Right lobe of liver (tissue), 6 donors: ENCODE results near the gene LUZP4. TPM values are rescaled to one million over a fixed set of nuclear protein-coding genes. Genes with fewer than 3 reads are reported as not detected.

Experiments used
- ATAC-seq, 4 donors: fragments of 200-7000 bp; cut with Tn5 transposase; one replicate each; pipeline ENCODE4 v1.9.1; 2020; ENCODE audit warnings: mild to moderate bottlenecking in 4 of 4, moderate library complexity in 4 of 4
- DNase-seq, 3 donors: peaks; one replicate each; pipeline ENCODE4 v3.0.0-alpha.2; 2020
- H3K27ac ChIP-seq, 3 donors: fragments of 200-600 bp; one replicate each; pipeline ENCODE4 v1.8.0; 2022
- H3K27me3 ChIP-seq, 2 donors: fragments of 200-600 bp; one replicate each; pipeline ENCODE4 v1.8.0; 2022
- H3K36me3 ChIP-seq, 4 donors: fragments of 200-600 bp; sonication (generic) in 1 of 4; one replicate each; pipeline versions ENCODE4 v1.5.1 to v1.8.0; 2017 to 2022; ENCODE audit warnings: control low read depth in 1 of 4
- H3K4me1 ChIP-seq, 4 donors: fragments of 200-600 bp; sonication (generic) in 1 of 4; one replicate each; pipeline versions ENCODE4 v1.5.1 to v1.8.0; 2017 to 2022; ENCODE audit warnings: control low read depth in 1 of 4
- H3K4me3 ChIP-seq, 3 donors: fragments of 200-600 bp; one replicate each; pipeline ENCODE4 v1.8.0; 2022
- H3K9me3 ChIP-seq, 4 donors: fragments of 200-600 bp; sonication (generic) in 1 of 4; one replicate each; pipeline versions ENCODE4 v1.5.1 to v1.8.0; 2017 to 2022; ENCODE audit warnings: control low read depth in 1 of 4
- POLR2A ChIP-seq: fragments of 450-650 bp; IDR thresholded peaks from one replicate; pipeline ENCODE4 v1.6.1; 2017; ENCODE audit warnings: antibody characterized with exemption, mild to moderate bottlenecking
- WGBS: methylation state at CpG from one replicate; pipeline ENCODE4 v1.1.6; 2018; ENCODE audit warnings: low coverage, low lambda C conversion rate; ENCODE audit not compliant: insufficient coverage; ENCODE audit errors: missing lambda C conversion rate; 5-methylcytosine and 5-hydroxymethylcytosine counted together
- intact Hi-C, 2 donors: fragments of 100-400 bp; cut with DNase I; formaldehyde crosslinking; loops; one replicate each; pipeline versions ENCODE4 v1.11.2 to v1.14.1; 2022
- total RNA-seq, 6 experiments: library from RNA; depleted of rRNA in 2 of 6; stranded (reverse); fragments of >200 nt in 2 of 6; fragmentation: NEBNext Ultra II Directional in 3 of 6; extraction: Animal tissue kit (Norgen Biotek cat#: 25700) in 3 of 6; gene quantifications; one replicate each; pipeline versions ENCODE4 v1.1.0 to v1.2.4, GENCODE V29; 2016 to 2023
- TF ChIP-seq, protein P1 (sequence below), 4 donors: fragments of 200-600 bp in 3 of 4; fragments of 450-650 bp in 1 of 4; IDR thresholded peaks; one replicate each; pipeline versions ENCODE4 v1.5.1 to v1.8.0; 2016 to 2022; ENCODE audit warnings: antibody characterized with exemption in 4 of 4, mild to moderate bottlenecking in 2 of 4
- donor health status: DM: no; HTN: yes; CAD: no.
- donor health status: DM: no; HTN: no; CAD: no.
- donor health status: DM: no; HTN: no; CAD: no.
- donor health status: DM: no; HTN: yes; CAD: no.
- donor health status: DM: no; HTN: yes; CAD: no.

Gene LUZP4
- total RNA-seq, 6 experiments from 2014 or later = not detected

GRCh38 chrX:115348446-115349225 lies 59.1 kb downstream of the LUZP4 start:
- Histone ChIP-seq H3K9me3 (no peaks in the 10 kb centered on the region), H3K4me1 (peaks cover 0 to 26% (median 9%) of the 10 kb centered on the region in 4 donors), H3K27ac (no peak overlapping the region), H3K36me3 (no peaks in the 10 kb centered on the region), H3K27me3 (no peaks in the 10 kb centered on the region), H3K4me3 (no peak overlapping the region)
- ATAC-seq (peak in 3 of 4 donors; percentile 14 to 33 (median 31)), DNase-seq (no peak)
- 47% methylated on average over 7 of the region's 7 CpGs for WGBS
- TF ChIP-seq POLR2A = no peak
- TF ChIP-seq, protein P1, sequence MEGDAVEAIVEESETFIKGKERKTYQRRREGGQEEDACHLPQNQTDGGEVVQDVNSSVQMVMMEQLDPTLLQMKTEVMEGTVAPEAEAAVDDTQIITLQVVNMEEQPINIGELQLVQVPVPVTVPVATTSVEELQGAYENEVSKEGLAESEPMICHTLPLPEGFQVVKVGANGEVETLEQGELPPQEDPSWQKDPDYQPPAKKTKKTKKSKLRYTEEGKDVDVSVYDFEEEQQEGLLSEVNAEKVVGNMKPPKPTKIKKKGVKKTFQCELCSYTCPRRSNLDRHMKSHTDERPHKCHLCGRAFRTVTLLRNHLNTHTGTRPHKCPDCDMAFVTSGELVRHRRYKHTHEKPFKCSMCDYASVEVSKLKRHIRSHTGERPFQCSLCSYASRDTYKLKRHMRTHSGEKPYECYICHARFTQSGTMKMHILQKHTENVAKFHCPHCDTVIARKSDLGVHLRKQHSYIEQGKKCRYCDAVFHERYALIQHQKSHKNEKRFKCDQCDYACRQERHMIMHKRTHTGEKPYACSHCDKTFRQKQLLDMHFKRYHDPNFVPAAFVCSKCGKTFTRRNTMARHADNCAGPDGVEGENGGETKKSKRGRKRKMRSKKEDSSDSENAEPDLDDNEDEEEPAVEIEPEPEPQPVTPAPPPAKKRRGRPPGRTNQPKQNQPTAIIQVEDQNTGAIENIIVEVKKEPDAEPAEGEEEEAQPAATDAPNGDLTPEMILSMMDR (IDR thresholded peaks at IDR 0.05) = no peak
- intact Hi-C loops = no loop called here

DNA sequence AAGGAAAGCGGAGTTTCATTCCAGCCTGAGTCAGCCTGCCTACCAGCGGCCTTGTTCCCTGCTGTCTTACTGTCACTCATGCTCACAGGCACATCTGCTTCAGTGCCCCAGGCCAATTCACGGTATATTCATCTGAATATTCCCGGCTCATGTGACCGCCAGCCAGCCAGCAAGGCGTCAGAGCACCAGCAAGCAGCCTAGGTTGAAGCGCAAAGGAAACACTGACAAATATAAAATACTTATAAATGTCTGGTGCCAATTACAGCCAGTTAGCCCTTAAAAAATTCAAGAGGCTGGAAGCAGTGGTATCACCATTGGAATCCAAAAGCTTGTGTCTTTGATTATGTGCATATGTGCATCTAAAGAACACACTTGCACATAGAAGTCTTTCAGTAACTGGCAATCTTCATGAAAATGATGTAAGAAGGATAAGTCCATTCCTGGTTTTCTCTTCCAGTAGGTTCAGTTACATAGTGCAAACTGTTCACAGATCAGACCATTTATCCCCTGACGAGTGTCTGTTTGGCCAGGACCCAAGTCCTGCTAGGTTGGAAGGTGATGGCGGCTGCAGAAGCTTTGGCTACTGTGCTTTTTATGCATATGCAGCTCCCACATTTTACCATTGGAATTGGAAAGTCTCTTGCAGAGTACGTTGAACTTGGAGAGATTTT lies 61.3 kb downstream of the LUZP4 start:
- Histone ChIP-seq H3K9me3 (no peaks in the 10 kb centered on the region), H3K27ac (peak overlapping the region in 1 of 3 donors; percentile 3), H3K36me3 (no peaks in the 10 kb centered on the region), H3K4me1 (peaks cover 0 to 10% (median 2%) of the 10 kb centered on the region in 4 donors), H3K4me3 (no peak overlapping the region), H3K27me3 (no peaks in the 10 kb centered on the region)
- intact Hi-C loops = no loop called here
- DNase-seq = no peak
- 39% methylated on average over 8 of the region's 10 CpGs for WGBS
- peak; percentile 14 to 51 (median 42) for ATAC-seq
- TF ChIP-seq POLR2A = no peak
- TF ChIP-seq, protein P1 (IDR thresholded peaks at IDR 0.05) = no peak

- Histone ChIP-seq H3K27ac (peak overlapping the region in 1 of 3 donors; percentile 30), H3K4me3 (no peak overlapping the region), H3K4me1 (peaks cover 0 to 5% (median 0%) of the 10 kb centered on the region in 4 donors), H3K9me3 (no peaks in the 10 kb centered on the region), H3K27me3 (peaks cover 0 to 4% of the 10 kb centered on the region in 2 donors), H3K36me3 (no peaks in the 10 kb centered on the region)
- TF ChIP-seq, protein P1 (IDR thresholded peaks at IDR 0.05) = no peak
- no peak for TF ChIP-seq POLR2A
- intact Hi-C loops = no loop called here
- WGBS = 25% methylated on average over 4 of the region's 4 CpGs
- peak; percentile 61 to 84 (median 70) for ATAC-seq
- no peak for DNase-seq
Measured at GRCh38 chrX:115356369-115356768, 66.9 kb downstream of the LUZP4 start.

Other genes with a start within 250 kb of the LUZP4 start
- gene RBMXL3, start 100.3 kb upstream of the LUZP4 start, total RNA-seq = not detected
- gene LRCH2, start 55.6 kb upstream of the LUZP4 start, total RNA-seq = under 1 TPM; 0.07 to 0.23 (median 0.12) TPM